H1 (cell line): ENCODE results near the gene ECE2.

Source experiments
- EZH2 ChIP-seq: fragments of 200-600 bp; sonication (generic); IDR thresholded peaks from 2 replicates; pipeline ENCODE4 v1.7.1; 2012; ENCODE audit warnings: low read depth, mild to moderate bottlenecking, moderate library complexity, low read length, inconsistent platforms; ENCODE audit not compliant: severe bottlenecking
- RAD21 ChIP-seq, 2 experiments: IDR thresholded peaks in 1 of 2; conservative IDR thresholded peaks in 1 of 2; 2 replicates each; pipeline ENCODE4 v1.6.1; 2011; ENCODE audit warnings: low read depth in 2 of 2, low read length in 2 of 2, improper control_type of control experiment in 1 of 2, inconsistent platforms in 1 of 2, mild to moderate bottlenecking in 1 of 2, moderate library complexity in 1 of 2
- SIN3A ChIP-seq, 2 experiments: IDR thresholded peaks in 1 of 2; conservative IDR thresholded peaks in 1 of 2; 2 replicates each; pipeline ENCODE4 v1.6.1; 2011 to 2012; ENCODE audit warnings: low read length in 2 of 2, improper control_type of control experiment in 1 of 2, low read depth in 1 of 2, mild to moderate bottlenecking in 1 of 2
- TF ChIP-seq, protein P1 (sequence below), 3 experiments: IDR thresholded peaks; 1 replicate in 2 of 3; 2 replicates in 1 of 3; pipeline versions ENCODE4 v1.5.1 to v1.6.1; 2011; ENCODE audit warnings: low read length in 3 of 3, mild to moderate bottlenecking in 3 of 3, inconsistent platforms in 2 of 3, low read depth in 1 of 3, moderate library complexity in 1 of 3; ENCODE audit not compliant: insufficient read depth in 1 of 3; ENCODE audit errors: control extremely low read depth in 1 of 3

DNA sequence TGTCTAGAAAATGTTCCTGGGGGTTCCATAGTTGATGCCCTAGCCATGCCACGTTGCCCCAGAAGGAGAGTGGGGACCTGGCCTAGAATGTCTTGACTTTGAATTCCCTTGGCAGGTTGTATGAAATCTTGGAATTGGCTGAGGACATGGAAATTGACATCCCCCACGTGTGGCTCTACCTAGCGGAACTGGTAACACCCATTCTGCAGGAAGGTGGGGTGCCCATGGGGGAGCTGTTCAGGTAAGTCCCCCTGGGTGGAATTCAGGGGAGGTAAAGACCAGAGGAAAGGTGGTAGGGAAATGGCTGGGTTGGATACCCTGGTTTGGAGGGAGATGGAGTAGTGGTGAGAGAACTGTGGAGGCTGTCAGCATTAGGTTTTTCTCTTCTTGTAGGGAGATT lies 52.7 kb downstream of the ECE2 start:
- TF ChIP-seq, protein P1, sequence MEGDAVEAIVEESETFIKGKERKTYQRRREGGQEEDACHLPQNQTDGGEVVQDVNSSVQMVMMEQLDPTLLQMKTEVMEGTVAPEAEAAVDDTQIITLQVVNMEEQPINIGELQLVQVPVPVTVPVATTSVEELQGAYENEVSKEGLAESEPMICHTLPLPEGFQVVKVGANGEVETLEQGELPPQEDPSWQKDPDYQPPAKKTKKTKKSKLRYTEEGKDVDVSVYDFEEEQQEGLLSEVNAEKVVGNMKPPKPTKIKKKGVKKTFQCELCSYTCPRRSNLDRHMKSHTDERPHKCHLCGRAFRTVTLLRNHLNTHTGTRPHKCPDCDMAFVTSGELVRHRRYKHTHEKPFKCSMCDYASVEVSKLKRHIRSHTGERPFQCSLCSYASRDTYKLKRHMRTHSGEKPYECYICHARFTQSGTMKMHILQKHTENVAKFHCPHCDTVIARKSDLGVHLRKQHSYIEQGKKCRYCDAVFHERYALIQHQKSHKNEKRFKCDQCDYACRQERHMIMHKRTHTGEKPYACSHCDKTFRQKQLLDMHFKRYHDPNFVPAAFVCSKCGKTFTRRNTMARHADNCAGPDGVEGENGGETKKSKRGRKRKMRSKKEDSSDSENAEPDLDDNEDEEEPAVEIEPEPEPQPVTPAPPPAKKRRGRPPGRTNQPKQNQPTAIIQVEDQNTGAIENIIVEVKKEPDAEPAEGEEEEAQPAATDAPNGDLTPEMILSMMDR (IDR thresholded peaks at IDR 0.05; ENCODE audit: control extremely low read depth in 1 of 3, insufficient read depth in 1 of 3, low read depth in 1 of 3, low read length in 3 of 3), result no peak
- TF ChIP-seq RAD21 (IDR thresholded peaks at IDR 0.05 in 1 of 2, conservative IDR thresholded peaks at IDR 0.05 in 1 of 2; ENCODE audit: low read depth in 2 of 2, low read length in 2 of 2), result no peak
- TF ChIP-seq EZH2, result no peak
- no peak for TF ChIP-seq SIN3A (conservative IDR thresholded peaks at IDR 0.05 in 1 of 2, IDR thresholded peaks at IDR 0.05 in 1 of 2; ENCODE audit: low read depth in 1 of 2, low read length in 2 of 2)
